Vagina (tissue), 2 donors: ENCODE measurements around the gene KIF1A. TPM values are rescaled to one million over a fixed set of nuclear protein-coding genes. Genes with fewer than 3 reads are reported as not detected.

Experiments used
- DNase-seq, 2 donors: peaks; one replicate each; pipeline ENCODE4 v3.0.0-alpha.2; 2017; ENCODE audit errors: extremely low spot score in 2 of 2
- H3K27ac ChIP-seq: fragments of 200-600 bp; sonication (generic); one replicate; pipeline ENCODE4 v1.5.1; 2019
- H3K27me3 ChIP-seq: fragments of 200-600 bp; sonication (generic); one replicate; pipeline ENCODE4 v1.5.1; 2019
- H3K36me3 ChIP-seq, 2 donors: fragments of 200-600 bp; sonication (generic); one replicate each; pipeline ENCODE4 v1.5.1; 2017 to 2019
- H3K4me1 ChIP-seq: fragments of 200-600 bp; sonication (generic); one replicate; pipeline ENCODE4 v1.5.1; 2019
- H3K4me3 ChIP-seq, 2 donors: fragments of 200-600 bp; sonication (generic); 1 replicate in 1 of 2; 2 replicates in 1 of 2; pipeline ENCODE4 v1.5.1; 2016 to 2019
- H3K9me3 ChIP-seq: fragments of 200-600 bp; sonication (generic); one replicate; pipeline ENCODE4 v1.5.1; 2019
- CTCF ChIP-seq, 3 experiments: fragments of 450-650 bp in 2 of 3; fragments of 200-600 bp in 1 of 3; sonication (generic) in 1 of 3; IDR thresholded peaks; one replicate each; pipeline ENCODE4 v1.5.1; 2017 to 2019; ENCODE audit warnings: antibody characterized with exemption in 3 of 3, mild to moderate bottlenecking in 2 of 3, moderate library complexity in 2 of 3
- POLR2A ChIP-seq, 2 donors: fragments of 450-650 bp; IDR thresholded peaks; one replicate each; pipeline ENCODE4 v1.6.1; 2017; ENCODE audit warnings: antibody characterized with exemption in 2 of 2, mild to moderate bottlenecking in 2 of 2, moderate library complexity in 2 of 2
- POLR2AphosphoS5 ChIP-seq, 2 donors: sonication (generic); formaldehyde crosslinking; IDR thresholded peaks; one replicate each; pipeline ENCODE4 v1.9.0; 2017; ENCODE audit warnings: antibody characterized with exemption in 2 of 2, mild to moderate bottlenecking in 2 of 2, low read depth in 1 of 2; ENCODE audit not compliant: insufficient read depth in 1 of 2
- intact Hi-C: fragments of 100-400 bp; cut with DNase I; formaldehyde crosslinking; loops from one replicate; pipeline ENCODE4 v1.15.1; 2023
- total RNA-seq: library from RNA; depleted of rRNA; stranded (reverse); fragments of >200 nt; gene quantifications from one replicate; pipeline ENCODE4 v1.2.3, GENCODE V29; 2016

Gene KIF1A
- total RNA-seq, 1 donor from 2014 or later = 6.1 TPM

- intact Hi-C loops = no loop called here
- H3K4me1 ChIP-seq = peaks cover 24% of the 10 kb centered on the region
- no peak overlapping the region for H3K4me3 ChIP-seq
- peaks cover 3% of the 10 kb centered on the region for H3K27me3 ChIP-seq
- DNase-seq = no peak
- H3K9me3 ChIP-seq = no peaks in the 10 kb centered on the region
- TF ChIP-seq POLR2AphosphoS5 (IDR thresholded peaks at IDR 0.05; ENCODE audit: insufficient read depth in 1 of 2, low read depth in 1 of 2) (no peak), POLR2A (IDR thresholded peaks at IDR 0.05) (no peak), CTCF (IDR thresholded peaks at IDR 0.05) (no peak)
- no peak overlapping the region for H3K27ac ChIP-seq
- no peaks in the 10 kb centered on the region for H3K36me3 ChIP-seq
Observed at GRCh38 chr2:240816584-240817495, 3.2 kb downstream of the KIF1A start.

- peaks cover 3% of the 10 kb centered on the region for H3K27me3 ChIP-seq
- DNase-seq = no peak
- H3K36me3 ChIP-seq = no peaks in the 10 kb centered on the region
Observed at GRCh38 chr2:240815761-240816583, 4.0 kb downstream of the KIF1A start.

GRCh38 chr2:240814946-240815760 is 4.9 kb downstream of the KIF1A start:
- DNase-seq = no peak
- H3K27ac ChIP-seq = no peak overlapping the region
- H3K27me3 ChIP-seq = peaks cover 3% of the 10 kb centered on the region
- no peaks in the 10 kb centered on the region for H3K9me3 ChIP-seq
- TF ChIP-seq CTCF (IDR thresholded peaks at IDR 0.05) = no peak
- no peak for TF ChIP-seq POLR2A (IDR thresholded peaks at IDR 0.05)
- no peak for TF ChIP-seq POLR2AphosphoS5 (IDR thresholded peaks at IDR 0.05; ENCODE audit: insufficient read depth in 1 of 2, low read depth in 1 of 2)
- peaks cover 13% of the 10 kb centered on the region for H3K4me1 ChIP-seq
- H3K4me3 ChIP-seq = no peak overlapping the region
- intact Hi-C loops = no loop called here
- H3K36me3 ChIP-seq = no peaks in the 10 kb centered on the region

More at GRCh38 chr2:240815761-240816583, 4.0 kb downstream of the KIF1A start:
- no peak for TF ChIP-seq CTCF (IDR thresholded peaks at IDR 0.05)
- TF ChIP-seq POLR2AphosphoS5 (IDR thresholded peaks at IDR 0.05; ENCODE audit: insufficient read depth in 1 of 2, low read depth in 1 of 2) = no peak
- TF ChIP-seq POLR2A (IDR thresholded peaks at IDR 0.05) = no peak
- Histone ChIP-seq H3K9me3 (no peaks in the 10 kb centered on the region), H3K27ac (no peak overlapping the region), H3K4me1 (peaks cover 21% of the 10 kb centered on the region), H3K4me3 (no peak overlapping the region)
- intact Hi-C loops = no loop called here

- no peaks in the 10 kb centered on the region for H3K27me3 ChIP-seq
- TF ChIP-seq POLR2A (IDR thresholded peaks at IDR 0.05) (no peak), CTCF (IDR thresholded peaks at IDR 0.05) (no peak), POLR2AphosphoS5 (IDR thresholded peaks at IDR 0.05; ENCODE audit: insufficient read depth in 1 of 2, low read depth in 1 of 2) (no peak)
- intact Hi-C loops = no loop called here
- H3K9me3 ChIP-seq = no peaks in the 10 kb centered on the region
- H3K4me3 ChIP-seq = no peak overlapping the region
- peaks cover 8% of the 10 kb centered on the region for H3K4me1 ChIP-seq
- H3K27ac ChIP-seq = no peak overlapping the region
- H3K36me3 ChIP-seq = no peaks in the 10 kb centered on the region
- DNase-seq = no peak
Observed at GRCh38 chr2:240814280-240814679, 5.7 kb downstream of the KIF1A start.
